ENCODE measurements around the gene RAB5A. TPM values are rescaled to one million over a fixed set of nuclear protein-coding genes. Genes with fewer than 3 reads are reported as not detected.

RAB5A gene
- total and polyA plus RNA-seq, 2 experiments from 2014 or later, result 110 to 128 TPM

- no peak for TF ChIP-seq REST (IDR thresholded peaks at IDR 0.05; ENCODE audit: unreplicated experiment)
- no peak for TF ChIP-seq CREB1 (CRISPR knock-in tag; IDR thresholded peaks at IDR 0.05; ENCODE audit: low read depth)
- no peak for TF ChIP-seq CTCF (conservative IDR thresholded peaks at IDR 0.05; ENCODE audit: low read depth in 2 of 2)
- no peak for TF ChIP-seq EZH2phosphoT487 (IDR thresholded peaks at IDR 0.05; ENCODE audit: unreplicated experiment)
- no peak for TF ChIP-seq NANOG (IDR thresholded peaks at IDR 0.05; ENCODE audit: borderline replicate concordance)
- no peak for TF ChIP-seq STAT1 (IDR thresholded peaks at IDR 0.05; ENCODE audit: unreplicated experiment)
- TF ChIP-seq ZNF114 (CRISPR knock-in tag; IDR thresholded peaks at IDR 0.05), result no peak
- no peak for TF ChIP-seq ZNF331 (CRISPR knock-in tag; IDR thresholded peaks at IDR 0.05; ENCODE audit: low read depth)
These were observed 8.6 kb upstream of the RAB5A start (continued) for GRCh38 chr3:19938295-19938627.

GRCh38 chr3:19940643-19941042 is 6.3 kb upstream of the RAB5A start:
- DNase-seq (ENCODE audit: low spot score) (no peak), ATAC-seq (no peak)
- Mint-ChIP-seq H3K4me3 (no peak overlapping the region), H3K27ac (no peak overlapping the region), H3K36me3 (ENCODE audit: low read depth) (peaks cover 7% of the 10 kb centered on the region), H3K4me1 (peaks cover 2% of the 10 kb centered on the region; the same call in 2 of the 3 replicates), H3K9me3 (peaks cover 11% of the 10 kb centered on the region; the same call in 2 of the 3 replicates), H3K27me3 (ENCODE audit: insufficient read depth, low read depth, poor library complexity) (no peaks in the 10 kb centered on the region)
- Histone ChIP-seq H2AFZ (no peak overlapping the region), H3K4me1 (ENCODE audit: insufficient read depth) (peaks cover 2% of the 10 kb centered on the region; the same call in 1 of the 2 replicates), H3K4me3 (no peak overlapping the region), H3K27me3 (ENCODE audit: insufficient read depth) (no peaks in the 10 kb centered on the region), H3F3A (replicated peaks; ENCODE audit: low read depth) (no peaks in the 10 kb centered on the region), H3K27ac (ENCODE audit: low read depth) (no peak overlapping the region), H3K79me2 (replicated peaks; ENCODE audit: insufficient read depth) (no peaks in the 10 kb centered on the region), H3K4me2 (no peak overlapping the region), H3K9me2 (ENCODE audit: insufficient read depth) (0 out of 2 replicates have a peak, but pooled peaks cover 3% of the 10 kb centered on the region), H4K20me1 (replicated peaks; ENCODE audit: insufficient read depth) (no peaks in the 10 kb centered on the region), H3K36me3 (ENCODE audit: insufficient read depth) (no peaks in the 10 kb centered on the region)
- TF ChIP-seq JUNB (IDR thresholded peaks at IDR 0.05; ENCODE audit: unreplicated experiment), result no peak
- TF ChIP-seq REST (IDR thresholded peaks at IDR 0.05; ENCODE audit: unreplicated experiment), result no peak
- TF ChIP-seq EZH2 (IDR thresholded peaks at IDR 0.05; ENCODE audit: low read depth, unreplicated experiment), result no peak
- no peak for TF ChIP-seq CTCF (conservative IDR thresholded peaks at IDR 0.05; ENCODE audit: low read depth in 2 of 2)
- no peak for TF ChIP-seq NANOG (IDR thresholded peaks at IDR 0.05; ENCODE audit: borderline replicate concordance)
- no peak for TF ChIP-seq CREB1 (CRISPR knock-in tag; IDR thresholded peaks at IDR 0.05; ENCODE audit: low read depth)
- TF ChIP-seq EZH2phosphoT487 (IDR thresholded peaks at IDR 0.05; ENCODE audit: unreplicated experiment), result no peak
- TF ChIP-seq POLR2AphosphoS5 (IDR thresholded peaks at IDR 0.05; ENCODE audit: low read depth), result no peak
- no peak for TF ChIP-seq STAT1 (IDR thresholded peaks at IDR 0.05; ENCODE audit: unreplicated experiment)
- TF ChIP-seq ETS1 (IDR thresholded peaks at IDR 0.05), result no peak
- TF ChIP-seq ZNF114 (CRISPR knock-in tag; IDR thresholded peaks at IDR 0.05), result no peak

Measured in GM23338 (cell line).